ENCODE results near the gene TTC7B. TPM values are rescaled to one million over a fixed set of nuclear protein-coding genes. Genes with fewer than 3 reads are reported as not detected.

TTC7B gene
- total and polyA plus RNA-seq, 3 experiments from 2014 or later, result 1.7 to 5.8 (median 5.2) TPM

DNA sequence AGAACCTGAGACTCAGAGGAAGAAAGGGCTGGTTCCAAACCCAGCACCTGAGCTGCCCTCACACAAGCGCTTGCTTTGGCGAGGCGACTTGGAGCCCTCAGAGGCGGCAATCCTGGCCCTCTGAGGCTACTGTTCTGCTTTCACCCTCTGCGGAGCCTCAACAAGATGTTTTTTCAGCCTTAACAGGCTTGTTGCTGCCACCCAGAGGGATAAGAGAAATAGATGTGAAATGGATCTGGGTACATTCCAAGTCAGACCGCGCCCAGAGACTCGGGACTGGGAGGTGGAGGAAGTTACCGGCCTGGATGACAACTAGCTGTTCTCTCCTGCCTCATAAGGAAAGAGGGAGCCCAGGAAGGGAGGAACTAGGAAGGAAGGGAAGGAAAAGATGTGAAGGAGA is 89.6 kb downstream of the TTC7B start:
- Histone ChIP-seq H3K4me3 (ENCODE audit: low read length) (no peak overlapping the region), H3K9me3 (ENCODE audit: low read length) (no peaks in the 10 kb centered on the region), H3K36me3 (ENCODE audit: insufficient read depth, low read length) (no peaks in the 10 kb centered on the region), H3K27ac (ENCODE audit: low read depth, low read length) (no peak overlapping the region), H3K27me3 (ENCODE audit: insufficient read depth, low read length, poor library complexity, severe bottlenecking) (no peaks in the 10 kb centered on the region), H3K4me1 (ENCODE audit: insufficient read depth, low read length) (no peaks in the 10 kb centered on the region)
- ChIA-PET POLR2A (no interaction called here), CTCF (no interaction called here)
- no peak for DNase-seq
- no peaks in the 10 kb centered on the region for H3K4me1 Mint-ChIP-seq
- no peak overlapping the region for H3K4me3 Mint-ChIP-seq
- no peaks in the 10 kb centered on the region for H3K9me3 Mint-ChIP-seq
- peaks cover 4 to 10% of the 10 kb centered on the region in 2 donors for H3K27me3 Mint-ChIP-seq
- no peak overlapping the region for H3K27ac Mint-ChIP-seq
- peaks cover 0 to 2% (median 0%) of the 10 kb centered on the region in 3 donors for H3K36me3 Mint-ChIP-seq

GRCh38 chr14:90724866-90725265 is 91.4 kb downstream of the TTC7B start:
- Mint-ChIP-seq H3K4me1 (no peaks in the 10 kb centered on the region), H3K27ac (no peak overlapping the region), H3K36me3 (no peaks in the 10 kb centered on the region), H3K4me3 (no peak overlapping the region), H3K9me3 (no peaks in the 10 kb centered on the region), H3K27me3 (peaks cover 3 to 4% of the 10 kb centered on the region in 2 donors)
- ChIA-PET POLR2A (no interaction called here), CTCF (no interaction called here)
- H3K27ac ChIP-seq (ENCODE audit: low read depth, low read length), result no peak overlapping the region
- no peaks in the 10 kb centered on the region for H3K9me3 ChIP-seq (ENCODE audit: low read length)
- DNase-seq, result no peak
- no peaks in the 10 kb centered on the region for H3K36me3 ChIP-seq (ENCODE audit: insufficient read depth, low read length)
- H3K27me3 ChIP-seq (ENCODE audit: insufficient read depth, low read length, poor library complexity, severe bottlenecking), result no peaks in the 10 kb centered on the region
- no peak overlapping the region for H3K4me3 ChIP-seq (ENCODE audit: low read length)
- no peaks in the 10 kb centered on the region for H3K4me1 ChIP-seq (ENCODE audit: insufficient read depth, low read length)

DNA sequence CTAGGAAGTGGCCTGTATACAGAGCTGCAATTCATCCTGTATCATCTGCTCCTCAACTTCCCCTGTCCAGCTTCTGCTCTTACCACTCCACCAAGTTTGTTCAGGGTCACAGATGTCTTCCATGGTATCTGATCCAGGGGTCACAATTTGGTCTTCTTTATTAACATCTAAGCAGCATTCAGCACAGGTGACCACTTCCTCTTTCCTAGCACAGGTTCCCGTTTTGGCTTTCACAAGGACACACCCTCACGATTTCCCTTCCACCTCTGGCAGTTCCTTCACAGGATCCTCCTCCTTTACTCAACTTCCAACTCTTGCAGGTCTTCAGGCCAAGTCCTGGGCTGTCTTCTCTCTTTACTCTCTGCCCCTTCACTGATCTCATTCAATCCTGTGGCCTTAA is 93.6 kb downstream of the TTC7B start:
- CTCF ChIA-PET, result no interaction called here
- Mint-ChIP-seq H3K4me1 (no peaks in the 10 kb centered on the region), H3K27ac (no peak overlapping the region), H3K36me3 (no peaks in the 10 kb centered on the region), H3K27me3 (peaks cover 3 to 4% of the 10 kb centered on the region in 2 donors), H3K9me3 (no peaks in the 10 kb centered on the region), H3K4me3 (no peak overlapping the region)
- no peak for DNase-seq
- Histone ChIP-seq H3K9me3 (ENCODE audit: low read length) (no peaks in the 10 kb centered on the region), H3K4me3 (ENCODE audit: low read length) (no peak overlapping the region), H3K27me3 (ENCODE audit: insufficient read depth, low read length, poor library complexity, severe bottlenecking) (no peaks in the 10 kb centered on the region), H3K27ac (ENCODE audit: low read depth, low read length) (no peak overlapping the region), H3K4me1 (ENCODE audit: insufficient read depth, low read length) (no peaks in the 10 kb centered on the region), H3K36me3 (ENCODE audit: insufficient read depth, low read length) (no peaks in the 10 kb centered on the region)
- POLR2A ChIA-PET, result no interaction called here

- DNase-seq, result no peak
Observed at GRCh38 chr14:90721619-90722305, 94.5 kb downstream of the TTC7B start.

GRCh38 chr14:90720832-90721231 is 95.4 kb downstream of the TTC7B start:
- H3K27me3 ChIP-seq (ENCODE audit: insufficient read depth, low read length, poor library complexity, severe bottlenecking), result no peaks in the 10 kb centered on the region
- no peak for DNase-seq
- H3K4me3 ChIP-seq (ENCODE audit: low read length), result no peak overlapping the region
- CTCF ChIA-PET, result interaction anchor here (1.0 kb wide), 1 partner anchor 13 kb away, joined by 3 read pairs; no protein-coding TSS in a partner anchor
- H3K27ac Mint-ChIP-seq, result peak overlapping the region in 1 of 8 donors; percentile 45
- peaks cover 0 to 2% of the 10 kb centered on the region in 2 donors for H3K27me3 Mint-ChIP-seq
- H3K4me1 Mint-ChIP-seq, result no peaks in the 10 kb centered on the region
- no peaks in the 10 kb centered on the region for H3K9me3 ChIP-seq (ENCODE audit: low read length)
- no peaks in the 10 kb centered on the region for H3K36me3 Mint-ChIP-seq
- no peak overlapping the region for H3K27ac ChIP-seq (ENCODE audit: low read depth, low read length)
- POLR2A ChIA-PET, result no interaction called here
- no peak overlapping the region for H3K4me3 Mint-ChIP-seq
- no peaks in the 10 kb centered on the region for H3K9me3 Mint-ChIP-seq
- no peaks in the 10 kb centered on the region for H3K36me3 ChIP-seq (ENCODE audit: insufficient read depth, low read length)
- H3K4me1 ChIP-seq (ENCODE audit: insufficient read depth, low read length), result no peaks in the 10 kb centered on the region

More at GRCh38 chr14:90721619-90722305, 94.5 kb downstream of the TTC7B start:
- H3K4me3 ChIP-seq (ENCODE audit: low read length), result no peak overlapping the region
- no peaks in the 10 kb centered on the region for H3K9me3 ChIP-seq (ENCODE audit: low read length)
- H3K27me3 ChIP-seq (ENCODE audit: insufficient read depth, low read length, poor library complexity, severe bottlenecking), result no peaks in the 10 kb centered on the region
- H3K9me3 Mint-ChIP-seq, result no peaks in the 10 kb centered on the region
- no peaks in the 10 kb centered on the region for H3K4me1 Mint-ChIP-seq
- no peaks in the 10 kb centered on the region for H3K36me3 ChIP-seq (ENCODE audit: insufficient read depth, low read length)
- H3K36me3 Mint-ChIP-seq, result no peaks in the 10 kb centered on the region
- ChIA-PET POLR2A (no interaction called here), CTCF (no interaction called here)
- H3K4me1 ChIP-seq (ENCODE audit: insufficient read depth, low read length), result no peaks in the 10 kb centered on the region
- H3K27ac Mint-ChIP-seq, result no peak overlapping the region
- H3K4me3 Mint-ChIP-seq, result no peak overlapping the region
- no peak overlapping the region for H3K27ac ChIP-seq (ENCODE audit: low read depth, low read length)
- peaks cover 2 to 3% of the 10 kb centered on the region in 2 donors for H3K27me3 Mint-ChIP-seq

DNA sequence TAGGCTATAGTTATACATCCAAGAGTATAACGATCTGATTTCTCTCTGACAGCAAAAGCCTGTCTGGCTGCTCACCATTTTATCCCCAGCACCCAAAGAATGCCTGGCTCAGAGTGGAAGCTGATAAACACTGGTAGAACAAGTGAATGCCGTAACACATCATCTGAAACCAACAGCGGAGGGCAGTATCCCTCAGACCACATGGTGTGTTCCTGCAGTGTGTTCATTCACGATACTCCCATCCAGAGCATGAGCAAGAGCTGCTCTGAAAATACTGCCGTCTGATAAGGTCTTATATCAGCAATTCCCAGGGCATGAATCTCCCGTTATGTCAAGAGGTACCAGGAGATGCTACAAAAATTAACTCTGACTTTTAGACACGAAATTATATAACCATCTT is 95.9 kb downstream of the TTC7B start:
- peaks cover 0 to 7% of the 10 kb centered on the region in 2 donors for H3K27me3 Mint-ChIP-seq
- Histone ChIP-seq H3K4me1 (ENCODE audit: insufficient read depth, low read length) (no peaks in the 10 kb centered on the region), H3K27me3 (ENCODE audit: insufficient read depth, low read length, poor library complexity, severe bottlenecking) (no peaks in the 10 kb centered on the region), H3K4me3 (ENCODE audit: low read length) (no peak overlapping the region), H3K36me3 (ENCODE audit: insufficient read depth, low read length) (no peaks in the 10 kb centered on the region), H3K27ac (ENCODE audit: low read depth, low read length) (no peak overlapping the region), H3K9me3 (ENCODE audit: low read length) (no peaks in the 10 kb centered on the region)
- H3K4me3 Mint-ChIP-seq, result no peak overlapping the region
- no peaks in the 10 kb centered on the region for H3K36me3 Mint-ChIP-seq
- H3K27ac Mint-ChIP-seq, result no peak overlapping the region
- CTCF ChIA-PET, result interaction anchor here (1.0 kb wide), 2 partner anchors 14 to 38 kb away, joined by 3 read pairs; no protein-coding TSS in a partner anchor
- no peaks in the 10 kb centered on the region for H3K4me1 Mint-ChIP-seq
- no peaks in the 10 kb centered on the region for H3K9me3 Mint-ChIP-seq
- DNase-seq, result no peak
- POLR2A ChIA-PET, result no interaction called here

DNA sequence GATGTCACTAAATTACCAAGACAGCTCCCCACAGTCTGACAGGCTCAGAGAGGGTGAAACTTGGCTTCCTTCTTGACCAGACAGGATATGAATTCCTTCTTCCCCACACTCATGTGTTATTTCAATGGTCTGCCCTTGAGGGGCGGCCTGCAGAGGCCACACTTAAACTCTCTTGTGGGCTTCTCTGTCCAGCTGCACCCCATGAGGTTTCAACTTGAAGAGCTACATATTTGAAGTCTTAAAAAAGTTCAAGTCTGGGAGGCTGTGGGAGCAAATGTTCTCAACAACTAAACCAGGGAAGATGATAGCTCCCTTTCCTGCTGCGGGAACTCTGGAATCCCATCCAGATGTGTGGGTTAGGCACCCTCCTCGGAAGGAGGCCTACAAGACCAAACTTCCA is 98.3 kb downstream of the TTC7B start:
- POLR2A ChIA-PET, result no interaction called here
- no peaks in the 10 kb centered on the region for H3K27me3 ChIP-seq (ENCODE audit: insufficient read depth, low read length, poor library complexity, severe bottlenecking)
- H3K9me3 ChIP-seq (ENCODE audit: low read length), result no peaks in the 10 kb centered on the region
- H3K36me3 ChIP-seq (ENCODE audit: insufficient read depth, low read length), result no peaks in the 10 kb centered on the region
- Mint-ChIP-seq H3K4me3 (no peak overlapping the region), H3K4me1 (no peaks in the 10 kb centered on the region), H3K27me3 (peaks cover 0 to 7% of the 10 kb centered on the region in 2 donors), H3K27ac (no peak overlapping the region), H3K36me3 (no peaks in the 10 kb centered on the region), H3K9me3 (no peaks in the 10 kb centered on the region)
- no peak for DNase-seq
- no peak overlapping the region for H3K4me3 ChIP-seq (ENCODE audit: low read length)
- CTCF ChIA-PET, result interaction anchor here (1.0 kb wide), 1 partner anchor 35 kb away, joined by 3 read pairs; no protein-coding TSS in a partner anchor
- H3K27ac ChIP-seq (ENCODE audit: low read depth, low read length), result no peak overlapping the region
- no peaks in the 10 kb centered on the region for H3K4me1 ChIP-seq (ENCODE audit: insufficient read depth, low read length)

GRCh38 chr14:90715993-90716392 is 100.2 kb downstream of the TTC7B start:
- Histone ChIP-seq H3K27me3 (ENCODE audit: insufficient read depth, low read length, poor library complexity, severe bottlenecking) (no peaks in the 10 kb centered on the region), H3K4me3 (ENCODE audit: low read length) (no peak overlapping the region), H3K4me1 (ENCODE audit: insufficient read depth, low read length) (no peaks in the 10 kb centered on the region), H3K27ac (ENCODE audit: low read depth, low read length) (no peak overlapping the region), H3K9me3 (ENCODE audit: low read length) (no peaks in the 10 kb centered on the region), H3K36me3 (ENCODE audit: insufficient read depth, low read length) (no peaks in the 10 kb centered on the region)
- Mint-ChIP-seq H3K27ac (no peak overlapping the region), H3K9me3 (no peaks in the 10 kb centered on the region), H3K4me1 (no peaks in the 10 kb centered on the region), H3K4me3 (no peak overlapping the region), H3K27me3 (peaks cover 0 to 7% of the 10 kb centered on the region in 2 donors), H3K36me3 (no peaks in the 10 kb centered on the region)
- ChIA-PET CTCF (interaction anchor here (1.1 kb wide), 1 partner anchor 19 kb away, joined by 4 read pairs; no protein-coding TSS in a partner anchor), POLR2A (no interaction called here)
- DNase-seq, result no peak
